Keratinocyte (primary cell): ENCODE measurements around the gene TRABD2B.

Experiments
- EZH2 ChIP-seq: IDR thresholded peaks from one replicate; pipeline ENCODE4 v1.6.1; 2012; ENCODE audit warnings: inconsistent platforms, mild to moderate bottlenecking, low read length, moderate library complexity
- TF ChIP-seq, protein P1 (sequence below), 3 experiments: IDR thresholded peaks in 1 of 3; conservative IDR thresholded peaks in 1 of 3; optimal IDR thresholded peaks in 1 of 3; 2 replicates in 2 of 3; 3 replicates in 1 of 3; pipeline versions ENCODE3 to v1.5.1; 2011; ENCODE audit warnings: low read length in 3 of 3, mild to moderate bottlenecking in 3 of 3, moderate library complexity in 2 of 3, control low read depth in 1 of 3, inconsistent platforms in 1 of 3; ENCODE audit not compliant: insufficient read depth in 2 of 3; ENCODE audit errors: extremely low read depth in 1 of 3

DNA sequence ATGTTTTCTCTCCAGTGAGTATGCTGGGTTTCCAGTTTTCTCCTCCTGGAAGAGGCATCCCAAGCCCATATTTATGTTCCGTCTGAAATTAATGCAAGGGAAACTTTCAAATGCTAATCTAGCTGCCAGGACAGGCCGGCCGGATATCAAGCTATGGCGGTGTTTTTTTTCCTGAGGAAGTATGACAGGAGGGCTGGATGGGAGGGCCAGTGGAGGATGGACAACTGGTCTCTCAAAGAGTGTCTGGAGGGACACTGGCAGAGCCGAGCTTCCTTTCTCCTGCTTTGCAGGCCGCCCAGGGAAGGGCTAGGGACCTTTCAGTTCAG, 212.7 kb downstream of the TRABD2B start:
- TF ChIP-seq, protein P1, sequence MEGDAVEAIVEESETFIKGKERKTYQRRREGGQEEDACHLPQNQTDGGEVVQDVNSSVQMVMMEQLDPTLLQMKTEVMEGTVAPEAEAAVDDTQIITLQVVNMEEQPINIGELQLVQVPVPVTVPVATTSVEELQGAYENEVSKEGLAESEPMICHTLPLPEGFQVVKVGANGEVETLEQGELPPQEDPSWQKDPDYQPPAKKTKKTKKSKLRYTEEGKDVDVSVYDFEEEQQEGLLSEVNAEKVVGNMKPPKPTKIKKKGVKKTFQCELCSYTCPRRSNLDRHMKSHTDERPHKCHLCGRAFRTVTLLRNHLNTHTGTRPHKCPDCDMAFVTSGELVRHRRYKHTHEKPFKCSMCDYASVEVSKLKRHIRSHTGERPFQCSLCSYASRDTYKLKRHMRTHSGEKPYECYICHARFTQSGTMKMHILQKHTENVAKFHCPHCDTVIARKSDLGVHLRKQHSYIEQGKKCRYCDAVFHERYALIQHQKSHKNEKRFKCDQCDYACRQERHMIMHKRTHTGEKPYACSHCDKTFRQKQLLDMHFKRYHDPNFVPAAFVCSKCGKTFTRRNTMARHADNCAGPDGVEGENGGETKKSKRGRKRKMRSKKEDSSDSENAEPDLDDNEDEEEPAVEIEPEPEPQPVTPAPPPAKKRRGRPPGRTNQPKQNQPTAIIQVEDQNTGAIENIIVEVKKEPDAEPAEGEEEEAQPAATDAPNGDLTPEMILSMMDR (optimal IDR thresholded peaks at IDR 0.05 in 1 of 3, IDR thresholded peaks at IDR 0.05 in 1 of 3, conservative IDR thresholded peaks at IDR 0.05 in 1 of 3; ENCODE audit: extremely low read depth in 1 of 3, insufficient read depth in 2 of 3, low read length in 3 of 3) = no peak
- no peak for TF ChIP-seq EZH2
